ENCODE measurements around the gene NFIA. TPM values are rescaled to one million over a fixed set of nuclear protein-coding genes. Genes with fewer than 3 reads are reported as not detected.

Gene NFIA
- total RNA-seq, 1 donor from 2014 or later = 31.3 TPM

DNA sequence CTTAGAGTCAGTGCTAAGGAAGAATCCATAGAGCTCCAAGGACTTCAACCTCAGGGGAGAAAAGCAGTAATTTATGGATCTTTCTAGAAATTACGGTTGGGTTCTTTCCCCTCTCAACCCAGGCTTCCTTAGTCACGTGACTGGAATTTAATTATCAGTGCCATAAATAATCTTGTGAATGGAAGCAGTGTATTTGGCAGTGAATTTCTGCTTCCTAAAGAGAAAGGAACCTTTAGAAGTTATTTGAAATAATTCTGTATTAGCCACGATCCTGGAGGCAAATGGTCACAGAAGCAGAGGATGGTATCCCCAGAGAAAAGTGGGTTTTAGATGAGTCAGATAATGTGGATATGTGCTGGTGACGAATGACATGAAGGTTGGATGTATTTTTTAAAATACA is 89.6 kb downstream of the NFIA start:
- no peak overlapping the region for H3K4me3 ChIP-seq (ENCODE audit: low read length in 3 of 3)
- no peaks in the 10 kb centered on the region for H3K27me3 ChIP-seq (ENCODE audit: control insufficient read depth in 3 of 3, insufficient read depth in 3 of 3, low read length in 3 of 3)
- H3K9ac ChIP-seq (ENCODE audit: low read depth in 1 of 3, low read length in 3 of 3) = no peak overlapping the region
- H3K27ac ChIP-seq (ENCODE audit: low read depth, low read length) = no peak overlapping the region
- no peaks in the 10 kb centered on the region for H3K9me3 ChIP-seq (ENCODE audit: control insufficient read depth in 3 of 3, low read length in 3 of 3)
- H3K36me3 ChIP-seq (ENCODE audit: control insufficient read depth in 3 of 3, insufficient read depth in 3 of 3, low read length in 3 of 3) = no peaks in the 10 kb centered on the region
- H3K4me1 ChIP-seq (ENCODE audit: control insufficient read depth in 3 of 3, insufficient read depth in 3 of 3, low read length in 3 of 3) = peaks cover 40 to 48% (median 42%) of the 10 kb centered on the region in 3 donors

DNA sequence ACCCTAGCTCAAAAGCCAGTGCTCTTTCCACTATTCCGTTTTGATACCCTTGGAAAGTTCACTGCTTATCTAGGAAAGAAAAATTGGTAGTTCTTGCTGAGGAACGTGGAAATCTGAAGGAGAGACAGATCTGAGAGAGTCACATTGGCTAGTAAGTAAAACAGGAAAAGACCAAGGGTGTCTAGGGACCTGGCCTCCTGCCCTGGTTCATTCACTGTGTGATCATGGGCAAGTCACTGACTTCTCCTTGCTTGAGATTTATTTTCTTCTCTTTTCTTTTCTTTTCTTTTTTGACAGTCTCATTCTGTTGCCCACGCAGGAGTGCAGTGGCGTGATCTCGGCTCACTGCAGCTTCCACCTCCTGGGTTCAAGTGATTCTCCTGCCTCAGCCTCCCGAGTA is 90.8 kb downstream of the NFIA start:
- no peak overlapping the region for H3K4me3 ChIP-seq (ENCODE audit: low read length in 3 of 3)
- H3K4me1 ChIP-seq (ENCODE audit: control insufficient read depth in 3 of 3, insufficient read depth in 3 of 3, low read length in 3 of 3) = peaks cover 44 to 51% (median 47%) of the 10 kb centered on the region in 3 donors
- no peaks in the 10 kb centered on the region for H3K27me3 ChIP-seq (ENCODE audit: control insufficient read depth in 3 of 3, insufficient read depth in 3 of 3, low read length in 3 of 3)
- H3K9me3 ChIP-seq (ENCODE audit: control insufficient read depth in 3 of 3, low read length in 3 of 3) = no peaks in the 10 kb centered on the region
- H3K9ac ChIP-seq (ENCODE audit: low read depth in 1 of 3, low read length in 3 of 3) = no peak overlapping the region
- no peaks in the 10 kb centered on the region for H3K36me3 ChIP-seq (ENCODE audit: control insufficient read depth in 3 of 3, insufficient read depth in 3 of 3, low read length in 3 of 3)
- H3K27ac ChIP-seq (ENCODE audit: low read depth, low read length) = peak overlapping the region; percentile 26

GRCh38 chr1:61174060-61174795 is 91.9 kb downstream of the NFIA start:
- H3K4me3 ChIP-seq (ENCODE audit: low read length in 3 of 3) = peak overlapping the region in 1 of 3 donors; percentile 27
- H3K9ac ChIP-seq (ENCODE audit: low read depth in 1 of 3, low read length in 3 of 3) = peak overlapping the region in 1 of 3 donors; percentile 18
- peaks cover 49 to 61% (median 58%) of the 10 kb centered on the region in 3 donors for H3K4me1 ChIP-seq (ENCODE audit: control insufficient read depth in 3 of 3, insufficient read depth in 3 of 3, low read length in 3 of 3)
- H3K27me3 ChIP-seq (ENCODE audit: control insufficient read depth in 3 of 3, insufficient read depth in 3 of 3, low read length in 3 of 3) = no peaks in the 10 kb centered on the region
- H3K36me3 ChIP-seq (ENCODE audit: control insufficient read depth in 3 of 3, insufficient read depth in 3 of 3, low read length in 3 of 3) = no peaks in the 10 kb centered on the region
- no peaks in the 10 kb centered on the region for H3K9me3 ChIP-seq (ENCODE audit: control insufficient read depth in 3 of 3, low read length in 3 of 3)
- peak overlapping the region; percentile 26 for H3K27ac ChIP-seq (ENCODE audit: low read depth, low read length)

DNA sequence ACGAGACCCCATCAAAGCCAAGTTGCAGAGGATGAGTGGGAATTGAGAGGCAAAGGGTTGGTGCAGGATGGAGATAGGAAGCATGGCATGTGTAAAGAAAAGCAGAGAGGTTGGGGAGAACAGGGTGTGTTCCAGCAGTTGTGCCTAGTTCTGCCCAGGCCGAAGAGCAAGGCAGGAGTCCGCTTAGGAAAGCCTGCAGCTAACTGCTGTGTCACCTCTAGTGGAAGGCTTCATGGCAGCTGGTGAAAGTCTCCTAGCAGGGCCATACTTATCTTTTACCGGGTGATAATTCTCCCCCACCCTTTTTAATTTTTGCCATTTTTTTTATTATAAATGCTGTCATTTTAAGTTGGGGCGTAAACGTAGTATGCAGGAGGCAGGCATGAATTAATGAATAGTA is 93.6 kb downstream of the NFIA start:
- Histone ChIP-seq H3K36me3 (ENCODE audit: control insufficient read depth in 3 of 3, insufficient read depth in 3 of 3, low read length in 3 of 3) (no peaks in the 10 kb centered on the region), H3K27me3 (ENCODE audit: control insufficient read depth in 3 of 3, insufficient read depth in 3 of 3, low read length in 3 of 3) (no peaks in the 10 kb centered on the region), H3K4me1 (ENCODE audit: control insufficient read depth in 3 of 3, insufficient read depth in 3 of 3, low read length in 3 of 3) (peaks cover 45 to 55% (median 50%) of the 10 kb centered on the region in 3 donors), H3K9me3 (ENCODE audit: control insufficient read depth in 3 of 3, low read length in 3 of 3) (no peaks in the 10 kb centered on the region), H3K4me3 (ENCODE audit: low read length in 3 of 3) (no peak overlapping the region), H3K27ac (ENCODE audit: low read depth, low read length) (no peak overlapping the region), H3K9ac (ENCODE audit: low read depth in 1 of 3, low read length in 3 of 3) (no peak overlapping the region)

GRCh38 chr1:61181067-61182038 is 99.0 kb downstream of the NFIA start:
- no peaks in the 10 kb centered on the region for H3K27me3 ChIP-seq (ENCODE audit: control insufficient read depth in 3 of 3, insufficient read depth in 3 of 3, low read length in 3 of 3)
- H3K4me3 ChIP-seq (ENCODE audit: low read length in 3 of 3) = no peak overlapping the region
- no peak overlapping the region for H3K9ac ChIP-seq (ENCODE audit: low read depth in 1 of 3, low read length in 3 of 3)
- H3K36me3 ChIP-seq (ENCODE audit: control insufficient read depth in 3 of 3, insufficient read depth in 3 of 3, low read length in 3 of 3) = no peaks in the 10 kb centered on the region
- no peaks in the 10 kb centered on the region for H3K9me3 ChIP-seq (ENCODE audit: control insufficient read depth in 3 of 3, low read length in 3 of 3)
- H3K4me1 ChIP-seq (ENCODE audit: control insufficient read depth in 3 of 3, insufficient read depth in 3 of 3, low read length in 3 of 3) = peaks cover 48 to 56% (median 52%) of the 10 kb centered on the region in 3 donors
- no peak overlapping the region for H3K27ac ChIP-seq (ENCODE audit: low read depth, low read length)

GRCh38 chr1:61182049-61182448 is 99.7 kb downstream of the NFIA start:
- no peak overlapping the region for H3K9ac ChIP-seq (ENCODE audit: low read depth in 1 of 3, low read length in 3 of 3)
- H3K27me3 ChIP-seq (ENCODE audit: control insufficient read depth in 3 of 3, insufficient read depth in 3 of 3, low read length in 3 of 3) = no peaks in the 10 kb centered on the region
- no peak overlapping the region for H3K4me3 ChIP-seq (ENCODE audit: low read length in 3 of 3)
- H3K9me3 ChIP-seq (ENCODE audit: control insufficient read depth in 3 of 3, low read length in 3 of 3) = no peaks in the 10 kb centered on the region
- H3K27ac ChIP-seq (ENCODE audit: low read depth, low read length) = peak overlapping the region; percentile 50
- H3K36me3 ChIP-seq (ENCODE audit: control insufficient read depth in 3 of 3, insufficient read depth in 3 of 3, low read length in 3 of 3) = no peaks in the 10 kb centered on the region
- peaks cover 49 to 62% (median 58%) of the 10 kb centered on the region in 3 donors for H3K4me1 ChIP-seq (ENCODE audit: control insufficient read depth in 3 of 3, insufficient read depth in 3 of 3, low read length in 3 of 3)

GRCh38 chr1:61182480-61182879 is 100.1 kb downstream of the NFIA start:
- Histone ChIP-seq H3K9me3 (ENCODE audit: control insufficient read depth in 3 of 3, low read length in 3 of 3) (no peaks in the 10 kb centered on the region), H3K4me1 (ENCODE audit: control insufficient read depth in 3 of 3, insufficient read depth in 3 of 3, low read length in 3 of 3) (peaks cover 52 to 66% (median 62%) of the 10 kb centered on the region in 3 donors), H3K4me3 (ENCODE audit: low read length in 3 of 3) (no peak overlapping the region), H3K27me3 (ENCODE audit: control insufficient read depth in 3 of 3, insufficient read depth in 3 of 3, low read length in 3 of 3) (no peaks in the 10 kb centered on the region), H3K9ac (ENCODE audit: low read depth in 1 of 3, low read length in 3 of 3) (no peak overlapping the region), H3K27ac (ENCODE audit: low read depth, low read length) (peak overlapping the region; percentile 50), H3K36me3 (ENCODE audit: control insufficient read depth in 3 of 3, insufficient read depth in 3 of 3, low read length in 3 of 3) (no peaks in the 10 kb centered on the region)

- Histone ChIP-seq H3K27ac (ENCODE audit: low read depth, low read length) (peak overlapping the region; percentile 94), H3K9me3 (ENCODE audit: control insufficient read depth in 3 of 3, low read length in 3 of 3) (no peaks in the 10 kb centered on the region), H3K27me3 (ENCODE audit: control insufficient read depth in 3 of 3, insufficient read depth in 3 of 3, low read length in 3 of 3) (no peaks in the 10 kb centered on the region), H3K36me3 (ENCODE audit: control insufficient read depth in 3 of 3, insufficient read depth in 3 of 3, low read length in 3 of 3) (no peaks in the 10 kb centered on the region), H3K4me3 (ENCODE audit: low read length in 3 of 3) (peak overlapping the region; percentile 55 to 78 (median 76)), H3K9ac (ENCODE audit: low read depth in 1 of 3, low read length in 3 of 3) (peak overlapping the region; percentile 71 to 74 (median 73)), H3K4me1 (ENCODE audit: control insufficient read depth in 3 of 3, insufficient read depth in 3 of 3, low read length in 3 of 3) (peaks cover 48 to 63% (median 61%) of the 10 kb centered on the region in 3 donors)
Observed at GRCh38 chr1:61183471-61184039, 101.2 kb downstream of the NFIA start.

DNA sequence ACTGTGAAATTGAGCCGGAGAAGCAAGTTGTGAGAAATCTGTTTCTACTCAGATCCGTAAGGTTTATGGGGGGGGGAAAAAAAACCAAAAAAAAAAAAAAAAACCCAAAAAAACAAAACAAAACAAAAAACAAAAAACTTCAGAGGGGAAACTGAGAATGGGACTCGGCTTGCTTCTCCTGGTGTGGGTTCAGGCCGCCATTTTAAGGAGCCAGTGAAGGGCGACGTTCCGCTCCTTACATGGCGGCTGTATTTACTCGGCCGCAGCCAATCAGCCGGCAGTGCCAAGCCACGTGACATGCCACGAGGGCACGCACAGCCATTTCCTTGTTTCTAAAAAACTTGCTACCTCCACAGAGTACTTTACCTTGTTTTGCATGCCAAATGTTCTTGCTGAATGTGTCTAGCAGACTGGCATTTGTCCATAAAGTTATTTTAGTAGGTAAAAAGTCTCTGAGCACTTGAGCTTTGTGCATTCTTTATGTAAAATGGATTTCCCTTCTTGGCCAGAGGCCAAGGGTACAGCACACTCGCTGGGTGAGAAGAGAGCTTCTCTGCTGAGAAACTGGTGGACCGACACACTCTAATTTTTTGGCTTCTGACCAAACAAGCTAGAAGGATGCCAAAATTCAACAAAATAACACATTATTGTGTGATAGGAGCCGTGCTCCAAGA is 101.8 kb downstream of the NFIA start:
- peak overlapping the region; percentile 71 to 74 (median 73) for H3K9ac ChIP-seq (ENCODE audit: low read depth in 1 of 3, low read length in 3 of 3)

More for the DNA sequence above, 101.8 kb downstream of the NFIA start:
- peaks cover 42 to 57% (median 57%) of the 10 kb centered on the region in 3 donors for H3K4me1 ChIP-seq (ENCODE audit: control insufficient read depth in 3 of 3, insufficient read depth in 3 of 3, low read length in 3 of 3)
- no peaks in the 10 kb centered on the region for H3K27me3 ChIP-seq (ENCODE audit: control insufficient read depth in 3 of 3, insufficient read depth in 3 of 3, low read length in 3 of 3)
- no peaks in the 10 kb centered on the region for H3K36me3 ChIP-seq (ENCODE audit: control insufficient read depth in 3 of 3, insufficient read depth in 3 of 3, low read length in 3 of 3)
- H3K4me3 ChIP-seq (ENCODE audit: low read length in 3 of 3) = peak overlapping the region; percentile 55 to 78 (median 76)
- H3K9me3 ChIP-seq (ENCODE audit: control insufficient read depth in 3 of 3, low read length in 3 of 3) = no peaks in the 10 kb centered on the region
- H3K27ac ChIP-seq (ENCODE audit: low read depth, low read length) = peak overlapping the region; percentile 94

Data from skeletal muscle tissue (tissue), 4 donors.